H1 (cell line): ENCODE measurements around the gene IFT25. TPM values are rescaled to one million over a fixed set of nuclear protein-coding genes. Genes with fewer than 3 reads are reported as not detected.

Source experiments
- ATF3 ChIP-seq: IDR thresholded peaks from 2 replicates; pipeline ENCODE4 v1.6.1; 2011; ENCODE audit warnings: low read depth, mild to moderate bottlenecking, low read length; ENCODE audit not compliant: insufficient read depth
- CHD2 ChIP-seq: IDR thresholded peaks from 2 replicates; pipeline ENCODE4 v1.6.1; 2012; ENCODE audit warnings: low read length, improper control_type of control experiment
- CHD7 ChIP-seq: fragments of 300-600 bp; sonication (generic); IDR thresholded peaks from 2 replicates; pipeline ENCODE4 v1.7.1; 2012; ENCODE audit warnings: low read length, moderate library complexity, mild to moderate bottlenecking, inconsistent platforms; ENCODE audit not compliant: insufficient replicate concordance
- FOSL1 ChIP-seq: IDR thresholded peaks from 2 replicates; pipeline ENCODE4 v1.6.1; 2011; ENCODE audit warnings: mild to moderate bottlenecking, low read depth, low read length, moderate library complexity; ENCODE audit not compliant: insufficient read depth
- MAX ChIP-seq: IDR thresholded peaks from 2 replicates; pipeline ENCODE4 v1.6.1; 2012; ENCODE audit warnings: inconsistent platforms
- SIN3A ChIP-seq, 2 experiments: IDR thresholded peaks in 1 of 2; conservative IDR thresholded peaks in 1 of 2; 2 replicates each; pipeline ENCODE4 v1.6.1; 2011 to 2012; ENCODE audit warnings: low read length in 2 of 2, improper control_type of control experiment in 1 of 2, low read depth in 1 of 2, mild to moderate bottlenecking in 1 of 2
- SP1 ChIP-seq: IDR thresholded peaks from 2 replicates; pipeline ENCODE4 v1.6.1; 2011; ENCODE audit warnings: low read depth, low read length
- polyA plus RNA-seq, 7 experiments: library from polyadenylated mRNA; depleted of rRNA in 3 of 7; stranded (reverse) in 5 of 7; unstranded in 2 of 7; fragments of >200 nt in 5 of 7; fragments of 200-250 nt in 2 of 7; gene quantifications; 1 replicate in 5 of 7; 2 replicates in 1 of 7; 4 replicates in 1 of 7; pipeline versions ENCODE4 v1.2.1 to v1.2.3, GENCODE V29; 2011 to 2013; ENCODE audit warnings: missing spikeins in 2 of 7, mixed read lengths in 2 of 7
- total RNA-seq: library from RNA; stranded (reverse); fragmentation: NEBNext Ultra II Directional; extraction: Animal tissue kit (Norgen Biotek cat#: 25700); gene quantifications from 2 replicates; pipeline ENCODE4 v1.2.1, GENCODE V29; 2021

IFT25 gene
- total and polyA plus RNA-seq, 2 of the 8 experiments (the other 6 are each of a cell fraction or from before 2014, with no cell fraction given) = 15.0 to 36.3 TPM

- TF ChIP-seq CHD7 = no peak
- TF ChIP-seq MAX = no peak
- TF ChIP-seq FOSL1 = no peak
- TF ChIP-seq CHD2 = no peak
- TF ChIP-seq SP1 = no peak
- no peak for TF ChIP-seq ATF3
- TF ChIP-seq SIN3A (conservative IDR thresholded peaks at IDR 0.05 in 1 of 2, IDR thresholded peaks at IDR 0.05 in 1 of 2; ENCODE audit: low read depth in 1 of 2, low read length in 2 of 2) = no peak
These were observed 53.8 kb downstream of the IFT25 start (continued) for GRCh38 chr1:53891678-53892077.
